M059J (cell line): ENCODE results near the gene SLC2A13. TPM values are rescaled to one million over a fixed set of nuclear protein-coding genes. Genes with fewer than 3 reads are reported as not detected.
"Not testable (repeated sequence)": the region's sequence is repeated elsewhere in the genome, so short reads cannot be mapped to it uniquely, and the experiment has no call there.

Experiments
- DNase-seq: peaks from one replicate; pipeline ENCODE4 v3.0.0-alpha.2; 2012; ENCODE audit warnings: low read depth
- total RNA-seq: library from RNA; depleted of rRNA; stranded (reverse); fragments of >200 nt; shearing (Covaris generic); gene quantifications from 2 replicates; pipeline ENCODE4 v1.2.3, GENCODE V29; 2014

The SLC2A13 gene
- total RNA-seq, 1 experiment from 2014 or later, result 3.2 TPM

DNA sequence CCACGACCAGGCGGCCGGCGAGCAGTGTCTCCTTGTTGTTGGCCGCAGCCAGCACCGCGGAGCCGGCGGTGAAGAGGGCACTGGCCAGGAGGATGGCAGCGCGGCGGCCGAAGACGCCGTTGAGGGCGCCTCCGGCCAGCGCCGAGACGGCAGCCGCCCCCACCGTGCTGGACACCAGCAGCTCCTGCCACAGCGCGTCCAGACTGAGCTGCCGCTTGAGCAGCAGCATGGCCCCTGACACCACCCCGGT is 691 bp downstream of the SLC2A13 start:
- no peak for DNase-seq

DNA sequence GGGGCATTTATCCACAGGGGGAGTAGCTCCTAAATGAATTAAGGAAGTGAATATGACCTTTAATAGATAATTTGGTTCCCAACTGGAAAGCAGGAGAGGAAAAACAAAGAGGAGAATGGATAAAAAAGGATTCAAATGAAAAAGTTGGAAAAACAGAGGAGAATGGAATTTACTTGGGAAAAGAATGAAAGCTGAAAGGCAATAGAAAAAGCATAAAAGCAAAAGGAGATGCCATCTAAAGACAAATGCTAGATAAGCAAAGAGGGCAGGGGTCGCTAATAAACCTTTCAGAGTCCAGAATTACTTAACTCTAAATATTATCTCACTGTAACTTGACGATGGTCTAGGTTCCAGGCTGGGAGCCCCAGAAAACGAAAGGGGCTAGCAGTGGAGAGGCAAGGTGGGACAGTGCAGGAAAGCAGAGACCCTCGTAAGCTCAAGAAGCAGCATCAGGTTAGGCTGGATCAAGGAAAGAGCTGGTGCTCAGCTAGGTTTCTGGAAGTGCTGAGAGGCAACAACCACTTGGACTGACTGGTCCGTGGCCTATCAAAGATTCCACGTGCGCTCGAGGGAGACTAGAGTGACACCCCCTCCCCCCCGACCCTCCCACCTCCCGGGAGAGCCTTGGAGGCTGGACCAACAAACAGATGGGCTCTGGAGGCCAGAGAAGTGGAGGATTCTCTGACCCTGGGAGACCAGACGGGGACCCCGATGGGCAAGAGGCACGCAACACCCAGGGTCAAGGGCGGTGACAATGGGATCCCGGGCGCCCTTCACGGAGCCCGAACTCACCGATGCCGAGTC is 1.2 kb downstream of the SLC2A13 start:
- peak; percentile 0 for DNase-seq

DNA sequence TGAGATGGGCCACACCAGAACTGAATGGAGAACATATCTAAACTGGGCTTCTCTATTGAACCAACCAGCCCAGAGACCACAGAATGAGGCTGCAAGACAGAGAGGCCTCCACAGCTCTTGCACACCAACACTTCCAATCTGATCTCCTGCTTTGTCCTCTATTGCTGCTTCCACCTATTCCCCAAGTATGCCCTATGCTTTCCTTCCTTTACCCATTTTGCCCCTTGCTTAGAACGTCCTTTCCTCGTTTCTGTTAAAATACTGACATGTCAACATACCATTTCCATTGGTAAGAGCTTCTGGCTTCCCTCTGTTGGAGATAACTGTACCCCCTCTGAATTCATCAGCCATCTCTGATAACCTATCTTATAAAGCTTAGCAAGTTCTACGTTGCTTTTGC is 2.8 kb downstream of the SLC2A13 start:
- DNase-seq, result no peak

DNA sequence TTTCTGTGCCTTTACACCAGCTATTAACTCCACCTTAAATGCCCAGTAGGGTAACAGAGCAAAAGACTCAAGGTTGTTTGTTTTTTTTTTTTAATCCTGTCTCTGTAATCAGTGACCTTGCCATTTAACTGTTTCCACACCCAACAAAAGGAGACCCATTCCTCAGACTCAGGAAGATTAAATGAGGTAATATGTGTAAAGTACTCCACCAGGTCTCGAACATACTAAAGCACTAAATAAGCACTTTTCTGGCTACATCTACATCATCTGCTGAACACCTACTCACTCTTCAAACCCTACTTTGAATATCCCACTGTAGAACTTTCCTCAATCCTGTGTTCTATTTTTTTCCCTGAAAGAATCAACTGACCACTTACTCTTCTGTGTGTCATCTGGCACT is 4.1 kb downstream of the SLC2A13 start:
- no peak for DNase-seq

DNA sequence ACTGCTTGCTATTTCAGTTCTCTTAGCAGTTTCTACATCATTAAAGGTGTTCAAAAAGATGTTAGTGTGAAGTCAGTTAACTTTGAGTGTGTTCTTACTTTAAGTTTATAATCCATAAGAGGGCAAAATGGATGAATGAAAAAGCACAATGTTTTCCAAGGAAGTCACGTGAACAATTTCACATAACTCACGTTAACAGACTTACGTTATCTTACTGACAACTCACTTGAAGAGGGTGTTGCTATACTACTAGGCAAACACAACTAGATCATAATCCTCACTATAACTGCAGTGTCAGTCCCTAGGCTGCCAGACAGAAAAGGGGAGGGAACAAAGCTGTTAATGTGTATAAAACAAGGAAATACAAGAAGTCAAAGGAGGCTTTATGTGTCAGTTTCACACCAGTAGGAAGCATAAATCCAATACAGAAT is 6.4 kb downstream of the SLC2A13 start:
- DNase-seq, result no peak

DNA sequence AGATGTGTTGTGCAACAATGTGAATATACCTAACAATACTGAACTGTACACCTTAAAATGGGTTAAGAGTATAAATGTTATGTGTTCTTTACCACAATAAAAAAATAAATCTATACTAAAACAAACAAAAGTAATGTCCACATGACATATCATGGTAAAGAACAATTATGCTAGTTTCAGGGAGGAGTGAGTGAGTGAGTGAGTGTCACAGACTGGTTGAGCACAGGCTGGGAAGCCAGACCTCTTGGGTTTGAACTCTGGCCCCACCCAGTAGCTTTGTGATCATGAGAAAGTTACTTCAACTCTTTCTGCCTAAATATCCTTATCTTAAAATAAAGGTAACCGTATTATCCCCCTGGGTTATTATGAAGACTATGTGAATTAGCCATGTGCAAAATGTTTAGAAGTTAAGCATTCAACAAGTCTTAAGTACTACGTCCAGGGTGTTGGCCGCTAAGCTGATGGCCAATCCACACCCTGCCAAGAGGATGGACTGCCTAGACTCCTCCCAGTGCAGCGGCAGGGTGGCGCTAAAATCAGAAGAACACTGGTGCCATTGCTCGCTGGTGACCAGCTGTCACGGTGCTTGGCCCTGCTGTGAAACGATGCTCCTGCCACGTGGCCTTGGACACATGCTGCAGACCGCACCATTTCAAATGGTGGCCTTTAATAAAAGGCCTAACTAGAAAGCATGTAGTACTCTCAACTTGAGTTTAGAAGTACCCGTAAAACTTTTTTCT is 7.3 kb downstream of the SLC2A13 start:
- DNase-seq, result no peak

DNA sequence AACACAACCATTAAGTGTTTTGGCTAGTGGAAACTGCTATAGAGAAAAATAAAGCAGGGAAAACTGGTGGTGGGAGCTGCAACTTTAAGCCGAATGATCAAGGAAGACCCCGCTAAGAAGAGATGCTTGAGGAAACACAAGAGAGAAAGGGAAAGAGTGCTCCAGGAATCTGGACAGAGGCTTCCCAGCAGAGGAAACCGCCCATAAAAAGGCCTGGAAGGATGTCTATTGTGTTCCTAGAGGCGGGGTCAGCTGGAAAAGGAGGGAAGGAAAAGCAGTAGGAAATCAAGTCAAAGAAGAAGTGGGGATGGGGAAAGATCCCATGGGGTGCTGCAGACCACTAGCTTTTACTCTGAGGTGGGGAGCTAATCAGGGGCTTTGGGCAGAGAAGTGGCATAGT is 12.4 kb downstream of the SLC2A13 start:
- no peak for DNase-seq

DNA sequence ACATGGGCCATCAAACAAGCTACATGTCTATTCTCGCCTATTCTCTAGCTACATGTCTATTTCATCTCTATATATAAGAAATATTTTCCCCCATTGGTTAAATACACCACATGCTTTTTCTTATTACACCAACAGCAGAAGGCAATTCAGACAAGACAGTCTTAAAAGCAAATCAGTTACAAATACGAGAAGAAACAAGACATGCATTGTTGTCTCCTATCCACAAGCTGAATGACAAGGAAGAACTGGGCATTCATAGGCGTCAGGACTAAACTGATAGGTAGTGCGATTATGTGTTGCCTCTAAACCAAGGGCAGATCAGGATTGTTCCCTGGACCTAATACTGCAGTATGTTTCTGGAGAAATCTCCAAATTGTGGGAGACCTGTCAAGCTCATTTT is 19.4 kb downstream of the SLC2A13 start:
- no peak for DNase-seq

DNA sequence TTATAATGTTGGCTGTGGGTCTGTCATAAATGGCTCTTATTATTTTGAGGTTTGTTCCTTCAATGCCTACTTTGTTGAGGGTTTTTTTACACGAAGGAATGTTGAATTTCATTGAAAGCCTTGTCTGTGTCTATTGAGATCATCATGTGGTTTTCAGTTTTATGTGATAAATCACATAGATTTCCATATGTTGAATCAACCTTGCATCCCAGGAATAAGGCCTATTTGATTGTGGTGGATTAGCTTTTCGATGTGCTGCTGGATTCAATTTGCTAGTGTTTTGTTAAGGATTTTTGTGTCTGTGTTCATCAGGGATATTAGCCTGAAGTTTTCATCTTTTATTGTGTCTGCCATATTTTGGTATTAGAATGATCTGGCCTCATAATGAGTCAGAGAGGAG is 27.6 kb downstream of the SLC2A13 start:
- DNase-seq, result no peak

DNA sequence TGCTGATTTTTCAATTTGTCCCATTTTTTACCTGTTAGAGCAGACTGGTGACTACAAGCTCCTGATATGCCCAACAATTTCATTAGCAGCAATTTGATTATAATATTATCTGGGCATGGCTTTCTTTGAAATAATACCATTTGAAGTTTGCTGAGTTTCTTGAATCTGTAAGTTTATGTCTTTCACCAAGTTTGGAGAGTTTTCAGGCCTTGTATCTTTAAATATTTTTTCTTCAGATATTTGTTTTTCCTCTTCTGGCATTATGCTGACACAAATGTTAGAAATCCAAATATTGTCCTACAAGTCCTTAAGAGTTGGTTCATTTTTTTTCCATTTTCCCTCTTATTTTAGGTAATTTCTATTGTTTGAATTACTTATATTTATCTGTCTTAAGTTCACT is 30.4 kb downstream of the SLC2A13 start:
- DNase-seq, result no peak

DNA sequence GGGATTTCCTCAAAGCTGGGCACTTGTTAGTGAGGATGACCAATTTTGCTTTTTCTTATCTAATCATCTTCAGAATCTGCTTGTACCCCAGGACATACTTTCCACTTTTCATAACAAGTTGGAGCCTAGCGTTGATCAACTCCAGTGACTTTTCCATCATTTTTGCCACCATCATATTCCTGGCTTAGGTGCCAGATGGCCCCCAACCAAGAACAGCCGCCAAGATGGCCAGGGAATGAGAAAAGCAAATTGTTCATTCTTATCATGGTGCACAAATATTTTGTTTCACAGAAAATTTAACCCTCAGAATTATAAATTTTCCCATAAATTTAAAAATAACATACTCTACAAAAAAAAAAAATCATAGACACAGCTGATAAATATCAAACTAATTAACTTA is 37.5 kb downstream of the SLC2A13 start:
- no peak for DNase-seq

DNA sequence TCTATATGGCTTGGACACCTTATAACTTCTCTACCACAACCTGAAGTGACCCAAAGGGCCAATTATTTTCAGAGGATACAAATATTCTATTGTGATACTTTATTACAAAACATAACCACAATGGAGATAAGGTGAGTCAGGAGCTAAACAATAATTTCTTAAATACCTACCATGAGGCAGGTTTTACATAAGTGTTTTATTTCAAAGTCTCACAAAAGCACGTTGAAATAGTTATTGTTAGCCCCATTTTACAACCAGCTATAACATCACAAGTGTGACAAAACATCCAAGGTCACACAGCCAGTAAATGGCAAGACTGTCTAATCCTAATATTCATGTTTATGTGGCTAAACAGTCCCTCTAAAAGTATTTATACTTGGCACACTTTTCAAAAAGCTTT is 40.2 kb downstream of the SLC2A13 start:
- DNase-seq, result no peak

DNA sequence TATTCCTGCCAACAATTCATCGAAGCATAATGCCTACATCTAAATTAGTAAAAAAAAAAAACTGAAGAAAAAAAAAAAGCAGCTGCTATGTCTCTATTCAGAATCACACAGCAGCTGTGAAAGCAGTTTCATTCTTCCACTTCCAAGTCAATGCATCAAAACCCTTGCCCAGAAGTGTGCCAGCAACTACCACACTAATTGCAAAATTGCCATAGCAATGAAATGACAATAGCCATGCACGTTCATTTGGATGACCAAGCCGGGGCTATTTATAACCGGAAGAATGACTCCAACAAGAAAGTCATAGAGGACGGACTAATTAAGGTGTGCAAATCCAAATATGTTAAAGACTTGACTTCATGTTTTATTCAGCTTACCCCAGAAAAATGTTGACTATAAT is 42.5 kb downstream of the SLC2A13 start:
- DNase-seq, result peak; percentile 61

DNA sequence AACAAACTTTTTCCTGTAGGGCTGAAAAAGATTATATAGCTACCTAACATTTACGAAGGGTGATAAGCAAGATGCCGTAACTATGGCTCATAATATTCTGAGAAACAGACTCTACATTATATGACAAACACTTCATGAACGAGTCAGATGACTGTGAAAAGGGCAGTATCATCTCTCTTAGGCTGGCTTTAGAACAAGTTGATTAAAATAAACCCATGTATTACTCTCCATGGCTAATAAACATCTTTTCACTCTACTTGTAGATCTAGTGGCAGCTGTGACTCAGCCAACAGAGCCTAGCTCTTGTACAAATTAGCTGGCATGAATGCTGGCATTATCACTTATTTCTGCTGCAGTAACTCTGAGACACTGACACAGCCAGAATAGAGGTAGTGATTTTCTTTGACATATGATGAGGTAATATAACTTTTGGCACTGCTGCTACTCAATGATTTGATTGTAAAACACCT is 47.1 kb downstream of the SLC2A13 start:
- peak; percentile 20 for DNase-seq

DNA sequence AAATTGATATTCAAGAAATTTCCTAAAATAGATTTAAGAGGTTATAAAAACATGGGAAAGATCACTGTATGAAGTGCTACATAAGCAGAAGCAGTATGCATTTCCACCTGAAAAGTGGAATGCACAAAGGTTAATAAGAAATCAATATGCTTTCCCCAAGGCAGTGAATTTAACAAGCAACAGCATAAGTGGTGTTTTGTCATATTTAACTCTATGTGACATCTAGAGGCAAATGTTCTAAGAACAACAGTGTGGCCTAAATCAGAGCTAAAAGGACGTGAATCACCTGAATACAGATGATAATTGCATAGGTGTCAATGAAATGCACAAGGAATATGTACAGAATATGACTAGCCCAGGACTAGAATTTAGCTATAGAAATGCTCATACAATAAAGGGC is 49.5 kb downstream of the SLC2A13 start:
- no peak for DNase-seq

DNA sequence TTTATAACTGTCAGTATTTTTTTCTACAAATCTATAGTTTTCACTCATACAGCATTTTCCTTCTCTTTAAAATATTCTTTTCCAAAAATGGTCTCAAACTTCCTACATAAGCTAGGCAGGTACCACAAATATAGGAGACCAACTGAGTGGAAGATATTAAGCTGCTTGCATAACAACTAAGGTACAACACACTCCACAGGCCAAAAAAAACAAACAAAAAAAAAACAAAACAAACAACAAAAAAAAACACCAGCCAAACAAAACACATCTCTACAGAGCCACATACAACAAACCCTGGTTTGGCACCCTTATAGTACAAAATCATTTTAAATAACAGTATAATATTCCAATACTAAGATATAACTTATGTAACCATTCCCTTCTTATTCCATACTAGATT is 50.1 kb downstream of the SLC2A13 start:
- no peak for DNase-seq

DNA sequence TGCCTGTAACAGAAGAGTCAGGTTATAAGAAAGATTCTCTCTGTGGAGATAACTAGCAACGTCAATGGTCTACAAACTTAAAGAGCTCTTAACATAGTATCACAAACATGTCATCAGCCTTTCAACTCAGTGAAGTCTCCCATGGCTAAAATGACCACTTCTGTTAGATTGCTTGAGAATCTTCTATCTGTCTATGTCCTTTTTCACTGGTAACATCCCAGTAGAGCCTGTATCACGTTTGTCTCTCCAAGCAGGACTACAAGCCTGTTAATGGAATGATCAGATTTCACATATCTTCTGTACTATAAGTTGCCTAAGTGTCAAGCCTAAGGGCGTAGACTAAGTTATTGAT is 50.7 kb downstream of the SLC2A13 start:
- no peak for DNase-seq

DNA sequence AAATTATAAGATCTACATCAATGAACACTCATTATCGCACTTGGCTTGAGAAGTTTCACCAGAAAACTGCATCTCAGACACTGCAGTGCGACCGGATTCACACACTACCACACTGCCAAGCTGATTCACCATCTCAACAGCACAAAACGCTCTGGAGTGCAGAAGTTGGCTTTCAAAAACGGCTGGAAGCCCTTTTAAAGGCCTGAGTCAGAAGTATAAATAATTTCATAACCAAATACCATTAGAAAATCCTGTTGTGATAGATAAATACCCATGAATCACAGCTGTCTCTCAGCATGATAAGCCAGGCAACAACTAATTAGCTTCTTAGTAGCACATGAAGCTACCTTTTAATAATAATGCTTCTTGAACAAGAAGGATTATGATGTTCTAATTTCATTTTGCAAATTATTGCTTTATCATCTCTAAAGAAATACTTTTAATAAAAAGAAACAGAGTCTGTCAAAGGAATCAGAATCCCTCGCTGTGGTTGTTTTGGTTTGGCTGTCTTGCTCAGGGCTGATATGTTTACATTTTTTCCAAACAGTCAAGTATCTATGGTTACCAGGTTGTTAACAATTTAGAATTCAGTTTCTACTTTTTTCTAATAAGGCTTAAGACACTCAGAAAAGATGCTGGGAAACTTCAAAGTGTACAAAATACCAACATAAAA is 51.2 kb downstream of the SLC2A13 start:
- DNase-seq, result peak; percentile 54

DNA sequence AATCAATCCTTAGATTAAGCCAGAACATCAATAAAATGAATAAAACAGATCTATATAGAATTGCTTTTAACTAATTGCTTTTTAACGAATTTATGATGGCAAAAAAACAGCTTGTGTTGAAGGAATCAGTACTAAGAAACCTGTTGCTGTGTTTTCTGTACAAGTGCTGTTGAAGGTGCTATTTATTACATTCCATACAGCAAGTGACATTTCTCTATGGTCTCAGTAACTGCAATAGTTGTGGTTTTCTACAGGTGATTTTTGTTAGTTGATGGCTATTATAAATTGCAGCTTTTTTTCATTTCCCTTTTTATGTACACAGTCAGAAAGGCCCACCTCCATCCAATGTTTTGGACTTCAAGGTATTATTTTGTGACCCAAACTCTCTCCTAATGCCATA is 56.6 kb downstream of the SLC2A13 start:
- DNase-seq, result no peak

DNA sequence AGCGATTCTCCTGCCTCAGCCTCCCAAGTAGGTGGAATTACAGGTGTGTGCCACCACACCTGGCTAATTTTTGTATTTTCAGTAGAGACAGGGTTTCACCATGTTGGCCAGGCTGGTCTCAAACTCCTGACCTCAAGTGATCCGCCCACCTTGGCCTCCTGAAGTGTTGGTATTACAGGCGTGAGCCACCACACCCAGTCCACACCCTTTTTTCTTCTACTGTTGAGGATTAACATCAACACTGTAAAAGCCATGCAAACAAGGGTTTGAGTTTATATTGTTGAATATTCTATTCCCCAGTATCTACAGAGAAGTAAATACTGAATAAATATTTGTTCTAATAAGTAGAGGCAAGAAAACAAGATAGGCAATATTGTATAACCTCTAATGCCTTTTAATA is 58.9 kb downstream of the SLC2A13 start:
- not testable (repeated sequence) for DNase-seq

DNA sequence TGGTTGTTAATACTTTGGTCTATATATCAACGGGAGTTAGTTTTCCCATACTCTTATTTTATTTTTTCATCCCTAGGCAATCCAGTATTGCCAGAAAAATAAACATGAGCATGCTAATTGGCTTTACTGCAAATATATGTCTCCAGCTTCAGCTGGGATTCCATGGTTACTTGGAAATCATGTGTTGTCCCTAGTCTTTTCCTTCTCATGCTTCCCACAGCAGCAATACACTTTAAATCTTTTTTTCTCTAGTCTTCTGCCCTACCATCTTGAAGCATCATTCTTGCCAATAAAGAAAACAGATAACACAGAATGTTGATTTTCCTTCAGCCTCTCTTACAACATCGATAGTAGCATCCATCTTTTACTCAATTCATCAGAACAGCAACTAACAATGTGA is 60.2 kb downstream of the SLC2A13 start:
- DNase-seq, result no peak

DNA sequence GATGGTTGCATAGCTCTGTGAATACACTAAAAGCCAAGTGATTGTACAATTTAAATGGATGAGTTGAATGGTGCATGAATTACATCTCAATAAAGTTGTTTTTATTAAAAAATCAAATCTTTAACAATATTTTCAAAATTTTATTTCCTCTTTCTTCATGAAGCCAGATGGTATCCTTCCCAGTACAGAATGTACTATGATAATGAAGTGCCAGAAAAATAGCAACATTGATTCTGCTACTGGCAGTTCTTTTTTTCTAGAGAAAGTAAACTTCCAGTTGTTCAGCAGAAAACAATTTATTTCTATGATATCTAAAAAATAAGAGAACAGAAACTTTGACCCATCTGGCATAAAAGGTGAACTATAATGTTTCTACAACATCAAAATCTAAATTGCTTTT is 61.5 kb downstream of the SLC2A13 start:
- no peak for DNase-seq

DNA sequence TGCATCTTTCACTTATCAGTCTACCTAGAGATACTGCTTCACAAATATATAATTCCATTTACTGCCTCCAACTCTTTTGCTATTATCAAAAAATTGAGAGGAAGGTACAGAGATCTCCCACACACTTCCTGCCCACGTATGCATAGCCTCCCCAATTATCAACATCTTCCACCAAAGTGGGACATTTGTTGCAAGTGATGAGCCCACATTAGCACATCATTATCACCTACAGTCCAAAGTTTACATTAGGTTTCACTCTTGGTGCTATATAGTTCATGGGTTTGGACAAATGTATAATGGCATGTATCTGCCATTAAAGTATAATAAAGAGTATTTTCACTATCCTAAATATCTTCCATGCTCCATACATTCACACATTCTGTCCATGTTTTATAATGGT is 66.3 kb downstream of the SLC2A13 start:
- no peak for DNase-seq
